ENCODE data around the gene AOC2. TPM values are rescaled to one million over a fixed set of nuclear protein-coding genes. Genes with fewer than 3 reads are reported as not detected.

The AOC2 gene
- polyA plus RNA-seq, 1 of the 3 experiments (the other 2 are of a cell fraction): 0.33 TPM

DNA sequence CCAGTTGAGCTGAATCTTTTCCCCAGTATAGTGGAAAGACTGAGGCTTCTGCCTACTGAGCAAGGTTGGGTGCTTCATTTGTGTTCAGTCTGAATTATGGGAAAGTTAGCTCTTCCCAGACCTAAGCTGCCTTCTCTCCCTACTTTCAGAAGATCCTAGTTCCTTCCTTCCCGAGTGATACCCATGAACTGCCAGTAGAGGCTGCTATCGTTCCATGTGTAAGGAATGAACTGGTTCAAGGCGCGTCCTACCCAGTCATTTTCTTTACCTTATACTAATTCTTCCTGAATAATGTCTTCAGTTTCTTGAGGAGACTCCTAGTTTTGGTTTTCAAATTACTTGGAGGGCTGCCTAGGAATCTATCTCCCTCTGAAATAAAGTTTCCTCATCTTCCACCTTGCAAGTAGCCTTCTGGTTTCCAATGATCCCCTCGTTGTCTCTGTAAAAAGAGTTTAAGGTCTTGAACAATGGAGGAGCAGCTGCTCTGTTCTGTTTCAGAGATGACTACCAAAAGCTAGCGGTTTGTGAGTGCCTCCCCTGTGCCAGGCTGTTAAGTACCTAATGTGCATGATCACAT lies 934 bp upstream of the AOC2 start (continued):
- TF ChIP-seq CHD2 (IDR thresholded peaks at IDR 0.05; ENCODE audit: low read length, partially characterized antibody) (no peak), RFX5 (IDR thresholded peaks at IDR 0.05; ENCODE audit: low read length) (no peak), ELF1 (IDR thresholded peaks at IDR 0.05) (no peak), SMC3 (IDR thresholded peaks at IDR 0.05; ENCODE audit: low read depth, low read length) (peak; percentile 63), NFIC (IDR thresholded peaks at IDR 0.05; ENCODE audit: borderline replicate concordance) (no peak), EP300 (IDR thresholded peaks at IDR 0.05; ENCODE audit: borderline replicate concordance in 1 of 2, low read depth in 1 of 2, low read length in 1 of 2) (no peak), USF2 (IDR thresholded peaks at IDR 0.05; ENCODE audit: borderline replicate concordance, low read depth, low read length) (no peak), EZH2phosphoT487 (IDR thresholded peaks at IDR 0.05; ENCODE audit: borderline replicate concordance, low read depth) (no peak), FOXJ3 (CRISPR knock-in tag; IDR thresholded peaks at IDR 0.05) (no peak), JUND (IDR thresholded peaks at IDR 0.05) (no peak), PBX3 (IDR thresholded peaks at IDR 0.05) (no peak), GATA2 (CRISPR knock-in tag; IDR thresholded peaks at IDR 0.05) (no peak), MXI1 (IDR thresholded peaks at IDR 0.05; ENCODE audit: low read depth, low read length) (no peak), FOXM1 (IDR thresholded peaks at IDR 0.05; ENCODE audit: low read depth) (no peak)

GRCh38 chr17:42844761-42845555 lies 578 bp downstream of the AOC2 start:
- Histone ChIP-seq H2AFZ (ENCODE audit: low read depth) (no peak overlapping the region), H3K36me3 (replicated peaks in 1 of 2; ENCODE audit: control insufficient read depth in 1 of 2, insufficient read depth in 2 of 2, low read length in 1 of 2) (peaks cover 24 to 51% of the 10 kb centered on the region in 2 experiments), H3K4me2 (no peak overlapping the region), H3K9ac (no peak overlapping the region), H3K27me3 (ENCODE audit: insufficient read depth) (no peaks in the 10 kb centered on the region), H3K4me1 (ENCODE audit: control insufficient read depth in 1 of 2, insufficient read depth in 2 of 2, low read depth in 1 of 2, low read length in 1 of 2) (peaks cover 0 to 3% of the 10 kb centered on the region in 2 experiments; a peak in 1 of 4 replicates), H3K9me2 (no peaks in the 10 kb centered on the region), H3F3A (replicated peaks; ENCODE audit: insufficient read depth) (peaks cover 19% of the 10 kb centered on the region), H3K27ac (ENCODE audit: low read depth in 2 of 2, low read length in 1 of 2) (no peak overlapping the region), H3K79me2 (ENCODE audit: insufficient read depth) (no peaks in the 10 kb centered on the region), H3K4me3 (ENCODE audit: low read depth in 2 of 2, low read length in 1 of 2) (no peak overlapping the region), H3K9me3 (no peaks in the 10 kb centered on the region), H4K20me1 (ENCODE audit: insufficient read depth) (0 out of 2 replicates have a peak, but pooled peaks cover 10% of the 10 kb centered on the region)
- no peak for DNase-seq
- CTCF ChIA-PET: interaction anchor here (1.0 to 4.7 kb wide), 10 partner anchors 8 to 153 kb away, joined by 3 to 34 read pairs (median 8); partner anchors contain the start of genes BECN1 and RPL27
- 91% methylated on average over 16 of the region's 24 CpGs for WGBS (ENCODE audit: low lambda C conversion rate)
- POLR2A ChIA-PET: interaction anchor here (1.8 kb wide), 1 partner anchor 153 kb away, joined by 6 read pairs; the partner anchor contains the start of gene RPL27
- TF ChIP-seq TAF1 (IDR thresholded peaks at IDR 0.05; ENCODE audit: borderline replicate concordance, low read depth, low read length) (no peak), TCF12 (IDR thresholded peaks at IDR 0.05) (no peak), CHD2 (IDR thresholded peaks at IDR 0.05; ENCODE audit: low read length, partially characterized antibody) (no peak), GABPA (IDR thresholded peaks at IDR 0.05; ENCODE audit: low read depth) (no peak), REST (IDR thresholded peaks at IDR 0.05; ENCODE audit: low read depth, low read length) (no peak), MEF2A (IDR thresholded peaks at IDR 0.05; ENCODE audit: borderline replicate concordance, low read depth) (no peak), RXRA (IDR thresholded peaks at IDR 0.05; ENCODE audit: borderline replicate concordance, low read depth) (no peak), MAX (IDR thresholded peaks at IDR 0.05; ENCODE audit: low read depth) (no peak)
- TF ChIP-seq, protein P1, sequence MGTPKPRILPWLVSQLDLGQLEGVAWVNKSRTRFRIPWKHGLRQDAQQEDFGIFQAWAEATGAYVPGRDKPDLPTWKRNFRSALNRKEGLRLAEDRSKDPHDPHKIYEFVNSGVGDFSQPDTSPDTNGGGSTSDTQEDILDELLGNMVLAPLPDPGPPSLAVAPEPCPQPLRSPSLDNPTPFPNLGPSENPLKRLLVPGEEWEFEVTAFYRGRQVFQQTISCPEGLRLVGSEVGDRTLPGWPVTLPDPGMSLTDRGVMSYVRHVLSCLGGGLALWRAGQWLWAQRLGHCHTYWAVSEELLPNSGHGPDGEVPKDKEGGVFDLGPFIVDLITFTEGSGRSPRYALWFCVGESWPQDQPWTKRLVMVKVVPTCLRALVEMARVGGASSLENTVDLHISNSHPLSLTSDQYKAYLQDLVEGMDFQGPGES (IDR thresholded peaks at IDR 0.05; ENCODE audit: low read depth, low read length): no peak
